T-helper 17 cell (primary cell): ENCODE measurements around the gene MYL10. TPM values are rescaled to one million over a fixed set of nuclear protein-coding genes. Genes with fewer than 3 reads are reported as not detected.

ENCODE experiments used
- ATAC-seq: fragments of 150-1000 bp; cut with Tn5 transposase; 2 replicates; pipeline ENCODE4 v1.10.0; 2021; ENCODE audit warnings: mild to moderate bottlenecking, moderate library complexity
- DNase-seq, 3 donors: peaks; one replicate each; pipeline versions ENCODE4 v3.0.0 to v3.0.0-alpha.2; 2020 to 2021
- H3K9me3 ChIP-seq: one replicate; pipeline ENCODE4 v1.7.0; 2013; ENCODE audit warnings: low read length, mild to moderate bottlenecking; ENCODE audit not compliant: control insufficient read depth, poor library complexity, severe bottlenecking
- H3K27ac Mint-ChIP-seq: one replicate; pipeline ENCODE4 v1.8.0; 2022; ENCODE audit warnings: mild to moderate bottlenecking, moderate library complexity, mixed read lengths
- H3K27me3 Mint-ChIP-seq: one replicate; pipeline ENCODE4 v1.8.0; 2022; ENCODE audit warnings: mixed read lengths
- H3K36me3 Mint-ChIP-seq: one replicate; pipeline ENCODE4 v1.8.0; 2022; ENCODE audit warnings: low read depth, mixed read lengths
- H3K4me1 Mint-ChIP-seq: one replicate; pipeline ENCODE4 v1.8.0; 2022; ENCODE audit warnings: mild to moderate bottlenecking, mixed read lengths
- H3K4me3 Mint-ChIP-seq: one replicate; pipeline ENCODE4 v1.8.0; 2022; ENCODE audit warnings: mild to moderate bottlenecking, moderate library complexity, mixed read lengths
- total RNA-seq, 4 donors: library from RNA in 2 of 4; stranded (reverse) in 2 of 4; gene quantifications; one replicate each; pipeline ENCODE4 v1.2.3 and lab custom pipeline; 2022 to 2026

The MYL10 gene
- total RNA-seq, 2 donors from 2014 or later: not detected

- Mint-ChIP-seq H3K36me3 (peaks cover 5% of the 10 kb centered on the region), H3K4me1 (no peaks in the 10 kb centered on the region), H3K27me3 (peaks cover 31% of the 10 kb centered on the region), H3K27ac (no peak overlapping the region), H3K4me3 (no peak overlapping the region)
- no peak for ATAC-seq
- H3K9me3 ChIP-seq: no peaks in the 10 kb centered on the region
- no peak for DNase-seq
Measured at GRCh38 chr7:101581891-101582290, 47.2 kb downstream of the MYL10 start.

GRCh38 chr7:101580596-101580995, 48.5 kb downstream of the MYL10 start:
- H3K9me3 ChIP-seq: no peaks in the 10 kb centered on the region
- H3K27me3 Mint-ChIP-seq: peaks cover 31% of the 10 kb centered on the region
- no peak overlapping the region for H3K27ac Mint-ChIP-seq
- H3K4me1 Mint-ChIP-seq: no peaks in the 10 kb centered on the region
- H3K36me3 Mint-ChIP-seq: peaks cover 5% of the 10 kb centered on the region
- H3K4me3 Mint-ChIP-seq: no peak overlapping the region
- DNase-seq (no peak), ATAC-seq (no peak)

- ATAC-seq: no peak
- H3K36me3 Mint-ChIP-seq: peaks cover 2% of the 10 kb centered on the region
- no peak for DNase-seq
Measured at GRCh38 chr7:101578552-101578951, 50.5 kb downstream of the MYL10 start.

GRCh38 chr7:101576998-101577397, 52.1 kb downstream of the MYL10 start:
- no peak for ATAC-seq
- no peaks in the 10 kb centered on the region for H3K4me1 Mint-ChIP-seq

More at GRCh38 chr7:101578552-101578951, 50.5 kb downstream of the MYL10 start:
- H3K9me3 ChIP-seq: no peaks in the 10 kb centered on the region
- Mint-ChIP-seq H3K27ac (no peak overlapping the region), H3K27me3 (peaks cover 30% of the 10 kb centered on the region), H3K4me1 (no peaks in the 10 kb centered on the region), H3K4me3 (no peak overlapping the region)

GRCh38 chr7:101575721-101576120, 53.4 kb downstream of the MYL10 start:
- peak overlapping the region; percentile 4 for H3K27ac Mint-ChIP-seq

More at GRCh38 chr7:101576998-101577397, 52.1 kb downstream of the MYL10 start:
- Mint-ChIP-seq H3K36me3 (peaks cover 2% of the 10 kb centered on the region), H3K4me3 (no peak overlapping the region), H3K27ac (no peak overlapping the region), H3K27me3 (peaks cover 19% of the 10 kb centered on the region)
- no peak for DNase-seq
- peaks cover under 1% of the 10 kb centered on the region for H3K9me3 ChIP-seq

GRCh38 chr7:101575168-101575567, 53.9 kb downstream of the MYL10 start:
- Mint-ChIP-seq H3K4me3 (no peak overlapping the region), H3K27me3 (peaks cover 10% of the 10 kb centered on the region), H3K4me1 (no peaks in the 10 kb centered on the region), H3K36me3 (peaks cover 2% of the 10 kb centered on the region), H3K27ac (peak overlapping the region; percentile 4)
- peaks cover 4% of the 10 kb centered on the region for H3K9me3 ChIP-seq
- ATAC-seq (no peak), DNase-seq (no peak)

More at GRCh38 chr7:101575721-101576120, 53.4 kb downstream of the MYL10 start:
- Mint-ChIP-seq H3K4me3 (no peak overlapping the region), H3K27me3 (peaks cover 13% of the 10 kb centered on the region), H3K4me1 (no peaks in the 10 kb centered on the region), H3K36me3 (peaks cover 2% of the 10 kb centered on the region)
- peaks cover 4% of the 10 kb centered on the region for H3K9me3 ChIP-seq
- ATAC-seq: no peak
- no peak for DNase-seq

GRCh38 chr7:101572156-101572555, 56.9 kb downstream of the MYL10 start:
- Mint-ChIP-seq H3K4me1 (no peaks in the 10 kb centered on the region), H3K36me3 (no peaks in the 10 kb centered on the region), H3K27ac (no peak overlapping the region), H3K27me3 (peaks cover 7% of the 10 kb centered on the region), H3K4me3 (no peak overlapping the region)
- ATAC-seq (no peak), DNase-seq (no peak)
- H3K9me3 ChIP-seq: peaks cover 4% of the 10 kb centered on the region

GRCh38 chr7:101567230-101567629, 61.9 kb downstream of the MYL10 start:
- ATAC-seq: no peak
- no peaks in the 10 kb centered on the region for H3K36me3 Mint-ChIP-seq
- peaks cover 11% of the 10 kb centered on the region for H3K27me3 Mint-ChIP-seq
- H3K4me3 Mint-ChIP-seq: no peak overlapping the region
- peaks cover 3% of the 10 kb centered on the region for H3K4me1 Mint-ChIP-seq
- no peak overlapping the region for H3K27ac Mint-ChIP-seq
- no peak for DNase-seq
- peaks cover 4% of the 10 kb centered on the region for H3K9me3 ChIP-seq

- Mint-ChIP-seq H3K4me3 (no peak overlapping the region), H3K27me3 (peaks cover 16% of the 10 kb centered on the region), H3K4me1 (peaks cover 3% of the 10 kb centered on the region), H3K36me3 (no peaks in the 10 kb centered on the region), H3K27ac (no peak overlapping the region)
- H3K9me3 ChIP-seq: no peaks in the 10 kb centered on the region
- no peak for DNase-seq
- ATAC-seq: no peak
Measured at GRCh38 chr7:101565601-101566209, 63.4 kb downstream of the MYL10 start.

- no peak for DNase-seq
- Mint-ChIP-seq H3K27me3 (peaks cover 24% of the 10 kb centered on the region), H3K27ac (no peak overlapping the region), H3K36me3 (no peaks in the 10 kb centered on the region), H3K4me1 (peaks cover 3% of the 10 kb centered on the region), H3K4me3 (no peak overlapping the region)
- H3K9me3 ChIP-seq: no peaks in the 10 kb centered on the region
- no peak for ATAC-seq
Measured at GRCh38 chr7:101564778-101565211, 64.3 kb downstream of the MYL10 start.

GRCh38 chr7:101563943-101564777, 64.9 kb downstream of the MYL10 start:
- no peak for DNase-seq
- peaks cover 3% of the 10 kb centered on the region for H3K4me1 Mint-ChIP-seq
- peaks cover 30% of the 10 kb centered on the region for H3K27me3 Mint-ChIP-seq
- H3K27ac Mint-ChIP-seq: no peak overlapping the region
- H3K4me3 Mint-ChIP-seq: no peak overlapping the region
- H3K9me3 ChIP-seq: no peaks in the 10 kb centered on the region
- ATAC-seq: no peak
- no peaks in the 10 kb centered on the region for H3K36me3 Mint-ChIP-seq
